Adrenal gland (tissue), 12 donors: ENCODE data around the gene MKX. TPM values are rescaled to one million over a fixed set of nuclear protein-coding genes. Genes with fewer than 3 reads are reported as not detected.

Experiments used
- DNase-seq, 7 donors: peaks; one replicate each; pipeline ENCODE4 v3.0.0-alpha.2; 2019 to 2020
- H3K27ac ChIP-seq, 5 donors: fragments of 200-600 bp; sonication (generic) in 4 of 5; 1 replicate in 3 of 5; 2 replicates in 2 of 5; pipeline versions ENCODE4 v1.5.1 to v1.8.0; 2016 to 2020; ENCODE audit warnings: mild to moderate bottlenecking in 1 of 5
- H3K27me3 ChIP-seq: fragments of 200-600 bp; 2 replicates; pipeline ENCODE4 v1.8.0; 2021
- H3K36me3 ChIP-seq, 2 donors: fragments of 200-600 bp; replicated peaks in 1 of 2; 1 replicate in 1 of 2; 2 replicates in 1 of 2; pipeline versions ENCODE4 v1.5.1 to v1.8.0; 2018 to 2022
- H3K4me1 ChIP-seq, 2 donors: fragments of 200-600 bp; replicated peaks in 1 of 2; 1 replicate in 1 of 2; 2 replicates in 1 of 2; pipeline versions ENCODE4 v1.5.1 to v1.8.0; 2018 to 2021
- H3K4me3 ChIP-seq, 4 donors: fragments of 200-600 bp; sonication (generic) in 3 of 4; one replicate each; pipeline ENCODE4 v1.5.1; 2016 to 2018
- H3K9me3 ChIP-seq, 3 donors: fragments of 200-600 bp; sonication (generic) in 1 of 3; replicated peaks in 1 of 3; 1 replicate in 2 of 3; 2 replicates in 1 of 3; pipeline versions ENCODE4 v1.5.1 to v1.8.0; 2016 to 2021
- POLR2A ChIP-seq, 2 donors: fragments of 450-650 bp; IDR thresholded peaks; one replicate each; pipeline ENCODE4 v1.6.1; 2017; ENCODE audit warnings: antibody characterized with exemption in 2 of 2, mild to moderate bottlenecking in 2 of 2, moderate library complexity in 1 of 2
- WGBS, 4 donors: extraction: QIAGEN DNeasy Blood & Tissue Kit in 2 of 4; methylation state at CpG; one replicate each; pipeline versions ENCODE4 v1.1.5 to v1.1.7; 2013 to 2017; 5-methylcytosine and 5-hydroxymethylcytosine counted together
- intact Hi-C, 2 donors: fragments of 100-400 bp; cut with DNase I; formaldehyde crosslinking; loops; one replicate each; pipeline versions ENCODE4 v1.14.1 to v1.15.0; 2022 to 2023
- polyA plus RNA-seq, 3 donors: library from polyadenylated mRNA; stranded (reverse); fragments of 200-250 nt in 2 of 3; fragments of 350-450 nt in 1 of 3; fragmentation: Illumina TruSeq in 1 of 3; extraction: RNeasy Lipid Tissue Mini Kit (QIAGEN cat#74804) in 1 of 3; gene quantifications; one replicate each; pipeline ENCODE4 v1.2.3, GENCODE V29; 2013 to 2014
- total RNA-seq, 9 donors: library from RNA; depleted of rRNA in 4 of 9; stranded (reverse); fragments of >200 nt in 4 of 9; fragments of 120-200 nt in 1 of 9; fragmentation: NEBNext Ultra II Directional in 1 of 9; extraction: Animal tissue kit (Norgen Biotek cat#: 25700) in 1 of 9; gene quantifications; one replicate each; pipeline versions ENCODE4 v1.1.0 to v1.2.4, GENCODE V29; 2013 to 2023
- TF ChIP-seq, protein P1 (sequence below), 6 experiments: fragments of 450-650 bp in 4 of 6; fragments of 200-600 bp in 2 of 6; sonication (generic) in 1 of 6; IDR thresholded peaks; 1 replicate in 5 of 6; 2 replicates in 1 of 6; pipeline versions ENCODE4 v1.5.1 to v1.8.0; 2016 to 2021; ENCODE audit warnings: antibody characterized with exemption in 6 of 6, mild to moderate bottlenecking in 2 of 6, moderate library complexity in 1 of 6
- donor health status: healthy with polysubstance abuse.
- donor health status: Bipolar disorder and iron deficiency.
- donor health status: DM: yes; HTN: yes; CAD: no.
- donor health status: DM: no; HTN: no; CAD: no.
- donor health status: DM: no; HTN: no; CAD: no.
- donor health status: DM: yes; HTN: yes; CAD: no.

MKX gene
- total and polyA plus RNA-seq, 12 donors, result 0.06 to 5.4 (median 1.3) TPM

DNA sequence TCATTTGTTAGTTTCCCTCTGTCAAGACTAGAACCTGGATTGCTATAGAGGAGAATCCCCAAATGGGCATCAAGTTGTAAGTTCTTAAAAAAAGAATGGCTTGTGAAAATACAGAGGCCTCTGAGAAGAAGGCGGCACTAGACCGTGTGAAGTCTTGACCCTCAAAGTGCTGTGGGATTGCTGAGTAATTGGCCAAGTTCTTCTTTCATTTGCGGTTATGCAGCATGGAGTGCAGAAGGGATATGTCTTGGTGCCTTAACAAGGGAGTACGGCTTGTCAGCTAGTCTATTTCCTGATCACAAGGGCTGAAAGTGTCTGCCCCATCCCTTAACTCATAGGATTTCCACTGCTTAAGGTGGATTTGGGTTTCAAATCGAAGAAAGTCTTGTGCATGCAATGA, 81.2 kb downstream of the MKX start:
- Histone ChIP-seq H3K4me1 (no peaks in the 10 kb centered on the region), H3K36me3 (no peaks in the 10 kb centered on the region), H3K27me3 (no peaks in the 10 kb centered on the region), H3K4me3 (no peak overlapping the region), H3K27ac (no peak overlapping the region), H3K9me3 (no peaks in the 10 kb centered on the region)
- 66 to 73% (median 71%) methylated on average over 5 of the region's 5 CpGs for WGBS, 4 donors
- no peak for TF ChIP-seq POLR2A (IDR thresholded peaks at IDR 0.05)
- TF ChIP-seq, protein P1, sequence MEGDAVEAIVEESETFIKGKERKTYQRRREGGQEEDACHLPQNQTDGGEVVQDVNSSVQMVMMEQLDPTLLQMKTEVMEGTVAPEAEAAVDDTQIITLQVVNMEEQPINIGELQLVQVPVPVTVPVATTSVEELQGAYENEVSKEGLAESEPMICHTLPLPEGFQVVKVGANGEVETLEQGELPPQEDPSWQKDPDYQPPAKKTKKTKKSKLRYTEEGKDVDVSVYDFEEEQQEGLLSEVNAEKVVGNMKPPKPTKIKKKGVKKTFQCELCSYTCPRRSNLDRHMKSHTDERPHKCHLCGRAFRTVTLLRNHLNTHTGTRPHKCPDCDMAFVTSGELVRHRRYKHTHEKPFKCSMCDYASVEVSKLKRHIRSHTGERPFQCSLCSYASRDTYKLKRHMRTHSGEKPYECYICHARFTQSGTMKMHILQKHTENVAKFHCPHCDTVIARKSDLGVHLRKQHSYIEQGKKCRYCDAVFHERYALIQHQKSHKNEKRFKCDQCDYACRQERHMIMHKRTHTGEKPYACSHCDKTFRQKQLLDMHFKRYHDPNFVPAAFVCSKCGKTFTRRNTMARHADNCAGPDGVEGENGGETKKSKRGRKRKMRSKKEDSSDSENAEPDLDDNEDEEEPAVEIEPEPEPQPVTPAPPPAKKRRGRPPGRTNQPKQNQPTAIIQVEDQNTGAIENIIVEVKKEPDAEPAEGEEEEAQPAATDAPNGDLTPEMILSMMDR (IDR thresholded peaks at IDR 0.05), result no peak
- no peak for DNase-seq
- intact Hi-C loops, result loop anchor here in 1 of 2 donors (10.0 kb wide), 1 partner anchor 220 kb away; no protein-coding TSS in a partner anchor

DNA sequence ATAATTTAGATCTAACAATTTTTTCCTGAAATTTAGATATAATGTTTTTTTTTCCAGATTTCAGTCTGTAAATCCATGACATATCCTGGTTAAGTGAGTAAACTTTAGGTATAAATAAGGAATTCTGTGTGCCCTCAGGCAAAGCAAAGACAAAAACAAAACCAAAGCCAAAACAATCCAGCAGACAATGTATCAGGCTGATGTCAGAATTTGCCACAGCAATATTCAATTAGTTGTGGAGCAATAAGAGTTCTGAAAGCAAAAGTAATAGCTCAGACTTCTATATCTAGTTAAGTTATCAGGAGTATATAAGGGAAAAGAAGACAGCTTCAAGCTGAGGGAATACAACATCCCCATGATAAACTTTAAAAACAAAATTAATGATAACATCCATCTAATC, 82.0 kb downstream of the MKX start:
- Histone ChIP-seq H3K9me3 (no peaks in the 10 kb centered on the region), H3K4me3 (no peak overlapping the region), H3K27me3 (no peaks in the 10 kb centered on the region), H3K36me3 (no peaks in the 10 kb centered on the region), H3K4me1 (no peaks in the 10 kb centered on the region), H3K27ac (no peak overlapping the region)
- no peak for DNase-seq
- TF ChIP-seq, protein P1 (IDR thresholded peaks at IDR 0.05), result no peak
- intact Hi-C loops, result loop anchor here in 1 of 2 donors (10.0 kb wide), 1 partner anchor 219 kb away; no protein-coding TSS in a partner anchor

DNA sequence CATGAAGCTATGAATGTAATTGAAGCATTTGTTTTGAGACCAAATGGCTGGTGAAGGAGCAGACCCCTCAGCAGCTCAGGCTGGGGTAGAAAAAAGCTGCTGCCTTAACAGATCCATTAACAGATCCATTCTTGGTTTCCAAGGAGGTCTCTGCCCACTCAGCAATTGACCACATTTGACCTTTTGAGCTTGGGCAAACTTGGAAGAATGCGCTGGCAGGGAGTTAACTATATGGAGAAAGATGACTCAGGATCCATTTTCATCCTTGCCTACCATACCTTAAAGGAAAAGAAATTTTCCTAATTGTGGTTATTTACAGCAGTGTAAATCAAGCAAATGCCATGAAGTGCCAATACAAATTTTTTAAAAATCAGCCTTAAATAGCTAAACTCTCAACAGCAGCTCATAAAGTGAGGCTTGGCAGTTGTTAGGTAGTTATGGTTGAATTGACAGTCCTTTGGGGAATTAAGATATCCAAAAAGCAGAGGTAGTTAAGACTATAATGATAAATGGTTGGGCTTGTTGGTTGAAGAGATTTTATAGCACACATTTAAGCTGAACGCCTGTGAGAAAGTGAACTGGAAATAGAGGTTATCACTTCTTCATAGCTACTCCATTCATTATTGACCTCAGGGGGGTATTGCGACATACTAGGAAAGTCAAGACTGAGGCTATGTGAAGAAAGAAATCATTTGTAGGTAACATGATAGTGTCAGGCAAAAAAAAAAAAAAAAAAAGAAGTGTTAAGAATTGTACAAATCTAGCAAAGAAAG, 83.9 kb downstream of the MKX start:
- intact Hi-C loops, result loop anchor here in 1 of 2 donors (10.0 kb wide), 1 partner anchor 217 kb away; no protein-coding TSS in a partner anchor
- H3K4me3 ChIP-seq, result no peak overlapping the region
- no peaks in the 10 kb centered on the region for H3K27me3 ChIP-seq
- no peaks in the 10 kb centered on the region for H3K4me1 ChIP-seq
- no peak for TF ChIP-seq POLR2A (IDR thresholded peaks at IDR 0.05)
- TF ChIP-seq, protein P1 (IDR thresholded peaks at IDR 0.05), result no peak
- no peak overlapping the region for H3K27ac ChIP-seq
- no peak for DNase-seq
- no peaks in the 10 kb centered on the region for H3K9me3 ChIP-seq
- H3K36me3 ChIP-seq, result no peaks in the 10 kb centered on the region
- WGBS, 4 donors, result 69 to 78% (median 72%) methylated on average over 3 of the region's 3 CpGs

DNA sequence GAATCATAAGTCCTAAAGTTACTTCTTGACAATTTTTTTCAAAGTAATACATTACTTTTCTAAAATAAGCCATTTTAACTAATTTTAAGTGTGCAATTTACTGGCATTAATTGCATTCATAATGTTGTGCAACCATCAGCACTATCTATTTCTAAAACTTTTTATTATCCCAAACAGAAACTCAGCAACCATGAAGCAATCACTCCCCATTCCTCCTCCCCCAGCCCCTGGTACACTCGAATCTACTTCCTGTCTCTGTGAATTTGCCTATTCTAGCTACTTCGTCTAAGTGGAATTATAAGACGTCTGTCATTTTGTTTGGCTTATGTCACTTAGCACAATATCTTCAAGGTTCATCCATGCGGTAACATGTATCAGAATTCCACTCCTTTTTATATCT, 84.9 kb downstream of the MKX start:
- intact Hi-C loops, result loop anchor here in 1 of 2 donors (10.0 kb wide), 1 partner anchor 216 kb away; no protein-coding TSS in a partner anchor
- Histone ChIP-seq H3K36me3 (no peaks in the 10 kb centered on the region), H3K27me3 (no peaks in the 10 kb centered on the region), H3K4me3 (no peak overlapping the region), H3K9me3 (no peaks in the 10 kb centered on the region), H3K4me1 (no peaks in the 10 kb centered on the region), H3K27ac (no peak overlapping the region)
- 46 to 61% (median 55%) methylated on average over 4 of the region's 4 CpGs for WGBS, 4 donors
- TF ChIP-seq, protein P1 (IDR thresholded peaks at IDR 0.05), result no peak
- no peak for TF ChIP-seq POLR2A (IDR thresholded peaks at IDR 0.05)
- DNase-seq, result no peak
